Lower leg skin (tissue), 4 donors: ENCODE measurements around the gene CCDC9. TPM values are rescaled to one million over a fixed set of nuclear protein-coding genes. Genes with fewer than 3 reads are reported as not detected.

Experiments used
- DNase-seq, 2 donors: peaks; one replicate each; pipeline ENCODE4 v3.0.0-alpha.2; 2019; ENCODE audit warnings: low spot score in 2 of 2
- H3K4me3 ChIP-seq: fragments of 200-600 bp; sonication (generic); 2 replicates; pipeline ENCODE4 v1.5.1; 2017; ENCODE audit warnings: mild to moderate bottlenecking, low read depth; ENCODE audit not compliant: poor library complexity, severe bottlenecking
- POLR2A ChIP-seq, 2 donors: fragments of 450-650 bp; IDR thresholded peaks; one replicate each; pipeline ENCODE4 v1.6.1; 2016 to 2017; ENCODE audit warnings: antibody characterized with exemption in 2 of 2, mild to moderate bottlenecking in 1 of 2, moderate library complexity in 1 of 2
- WGBS, 2 donors: methylation state at CpG; one replicate each; pipeline ENCODE4 v1.1.5; 2018; 5-methylcytosine and 5-hydroxymethylcytosine counted together
- intact Hi-C: fragments of 100-400 bp; cut with DNase I; formaldehyde crosslinking; loops from one replicate; pipeline ENCODE4 v1.15.0; 2023; ENCODE audit warnings: low total_unique reads
- total RNA-seq, 4 donors: library from RNA; depleted of rRNA; stranded (reverse); fragments of >200 nt; gene quantifications; one replicate each; pipeline ENCODE4 v1.1.0, GENCODE V29; 2016
- TF ChIP-seq, protein P1 (sequence below), 3 donors: fragments of 450-650 bp; IDR thresholded peaks; one replicate each; pipeline ENCODE4 v1.5.1; 2016; ENCODE audit warnings: antibody characterized with exemption in 3 of 3, mild to moderate bottlenecking in 3 of 3, moderate library complexity in 2 of 3

The CCDC9 gene
- total RNA-seq, 4 donors from 2014 or later: 26.4 to 46.6 (median 33.7) TPM

DNA sequence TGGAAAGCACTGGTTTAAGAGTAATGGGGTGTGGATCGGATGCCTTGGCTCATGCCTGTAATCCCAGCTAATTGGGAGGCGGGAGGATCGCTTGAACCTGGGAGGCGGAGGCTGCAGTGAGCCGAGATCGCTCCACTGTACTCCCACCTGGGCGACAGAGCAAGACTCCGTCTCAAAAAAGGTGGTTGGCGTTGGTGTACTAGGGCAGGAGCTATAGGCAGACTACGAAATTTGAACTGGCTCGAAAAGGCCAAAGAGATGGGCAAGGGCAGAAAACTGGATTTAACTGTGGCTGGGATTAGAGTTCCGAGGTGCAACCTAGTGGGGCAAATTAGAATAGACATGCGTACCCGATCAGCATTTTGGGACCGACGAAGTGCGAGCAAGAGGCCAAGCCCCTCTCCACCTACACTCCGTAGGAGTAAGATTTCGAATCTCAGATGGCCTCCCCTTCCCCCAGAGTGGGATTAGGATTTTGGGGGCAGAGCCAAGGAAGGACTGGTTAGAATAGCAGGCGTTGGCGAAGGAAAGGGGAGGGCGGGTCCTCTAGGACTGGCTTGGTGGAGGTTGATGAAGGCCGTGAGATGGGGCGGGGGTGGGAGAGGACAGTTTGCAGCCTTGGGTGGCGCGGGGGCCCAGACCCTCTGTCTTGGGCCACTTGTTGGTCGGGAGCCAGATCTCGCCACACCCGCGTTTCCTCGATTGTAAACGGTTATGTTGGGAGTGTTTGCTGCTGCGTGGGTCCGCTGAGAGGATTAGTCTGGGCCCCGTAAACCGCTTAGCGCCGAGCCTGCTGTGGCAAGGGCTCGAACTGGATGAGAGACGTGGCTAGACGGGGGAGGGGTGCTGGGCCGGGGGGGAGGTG is 16.4 kb downstream of the CCDC9 start:
- intact Hi-C loops: no loop called here
- peak overlapping the region; percentile 75 for H3K4me3 ChIP-seq
- 14 to 20% methylated on average over 39 to 40 of the region's 42 CpGs for WGBS, 2 donors
- DNase-seq: peak; percentile 51 to 93
- TF ChIP-seq POLR2A (IDR thresholded peaks at IDR 0.05): no peak
- TF ChIP-seq, protein P1, sequence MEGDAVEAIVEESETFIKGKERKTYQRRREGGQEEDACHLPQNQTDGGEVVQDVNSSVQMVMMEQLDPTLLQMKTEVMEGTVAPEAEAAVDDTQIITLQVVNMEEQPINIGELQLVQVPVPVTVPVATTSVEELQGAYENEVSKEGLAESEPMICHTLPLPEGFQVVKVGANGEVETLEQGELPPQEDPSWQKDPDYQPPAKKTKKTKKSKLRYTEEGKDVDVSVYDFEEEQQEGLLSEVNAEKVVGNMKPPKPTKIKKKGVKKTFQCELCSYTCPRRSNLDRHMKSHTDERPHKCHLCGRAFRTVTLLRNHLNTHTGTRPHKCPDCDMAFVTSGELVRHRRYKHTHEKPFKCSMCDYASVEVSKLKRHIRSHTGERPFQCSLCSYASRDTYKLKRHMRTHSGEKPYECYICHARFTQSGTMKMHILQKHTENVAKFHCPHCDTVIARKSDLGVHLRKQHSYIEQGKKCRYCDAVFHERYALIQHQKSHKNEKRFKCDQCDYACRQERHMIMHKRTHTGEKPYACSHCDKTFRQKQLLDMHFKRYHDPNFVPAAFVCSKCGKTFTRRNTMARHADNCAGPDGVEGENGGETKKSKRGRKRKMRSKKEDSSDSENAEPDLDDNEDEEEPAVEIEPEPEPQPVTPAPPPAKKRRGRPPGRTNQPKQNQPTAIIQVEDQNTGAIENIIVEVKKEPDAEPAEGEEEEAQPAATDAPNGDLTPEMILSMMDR (IDR thresholded peaks at IDR 0.05): no peak

DNA sequence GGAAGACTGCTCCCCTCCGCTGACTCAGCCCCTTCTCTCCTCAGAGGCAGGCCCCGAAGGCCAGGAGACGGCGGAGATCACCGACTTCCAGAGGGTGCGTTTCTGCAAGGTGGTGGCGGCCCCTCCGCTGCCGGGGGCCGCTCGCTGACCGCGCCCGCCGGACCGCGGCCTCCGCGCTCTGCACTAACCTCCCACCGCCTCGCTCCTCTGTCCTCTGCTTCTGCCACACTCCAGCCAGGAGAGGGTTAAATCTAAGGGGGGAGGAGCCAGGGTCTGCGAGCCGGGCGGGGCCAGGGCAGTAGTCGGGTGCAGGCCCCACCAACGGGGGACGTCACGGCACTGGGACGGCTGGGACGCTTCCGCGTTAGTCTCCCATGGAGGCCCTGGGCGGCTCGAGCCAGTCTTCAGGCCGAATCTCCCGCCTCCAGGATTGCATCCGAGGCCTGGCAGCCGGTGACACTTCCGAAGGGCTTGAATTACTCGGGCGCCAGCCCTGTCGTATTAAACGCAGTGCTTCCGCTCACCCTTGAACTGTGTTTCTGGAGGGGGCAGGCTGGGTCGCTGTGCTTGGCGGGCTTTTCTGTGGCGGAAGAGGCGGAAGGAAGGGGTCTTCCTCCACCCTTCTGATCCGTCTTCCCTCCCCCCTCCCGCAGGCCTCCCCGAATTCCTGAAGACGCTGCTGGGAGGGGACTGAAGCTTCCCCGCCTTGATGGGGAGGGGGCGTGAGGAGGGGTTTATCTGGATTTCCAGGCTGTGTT is 17.2 kb downstream of the CCDC9 start:
- intact Hi-C loops: no loop called here
- peak; percentile 94 to 98 for DNase-seq
- WGBS, 2 donors: 1 to 2% methylated on average over 26 to 31 of the region's 54 CpGs

DNA sequence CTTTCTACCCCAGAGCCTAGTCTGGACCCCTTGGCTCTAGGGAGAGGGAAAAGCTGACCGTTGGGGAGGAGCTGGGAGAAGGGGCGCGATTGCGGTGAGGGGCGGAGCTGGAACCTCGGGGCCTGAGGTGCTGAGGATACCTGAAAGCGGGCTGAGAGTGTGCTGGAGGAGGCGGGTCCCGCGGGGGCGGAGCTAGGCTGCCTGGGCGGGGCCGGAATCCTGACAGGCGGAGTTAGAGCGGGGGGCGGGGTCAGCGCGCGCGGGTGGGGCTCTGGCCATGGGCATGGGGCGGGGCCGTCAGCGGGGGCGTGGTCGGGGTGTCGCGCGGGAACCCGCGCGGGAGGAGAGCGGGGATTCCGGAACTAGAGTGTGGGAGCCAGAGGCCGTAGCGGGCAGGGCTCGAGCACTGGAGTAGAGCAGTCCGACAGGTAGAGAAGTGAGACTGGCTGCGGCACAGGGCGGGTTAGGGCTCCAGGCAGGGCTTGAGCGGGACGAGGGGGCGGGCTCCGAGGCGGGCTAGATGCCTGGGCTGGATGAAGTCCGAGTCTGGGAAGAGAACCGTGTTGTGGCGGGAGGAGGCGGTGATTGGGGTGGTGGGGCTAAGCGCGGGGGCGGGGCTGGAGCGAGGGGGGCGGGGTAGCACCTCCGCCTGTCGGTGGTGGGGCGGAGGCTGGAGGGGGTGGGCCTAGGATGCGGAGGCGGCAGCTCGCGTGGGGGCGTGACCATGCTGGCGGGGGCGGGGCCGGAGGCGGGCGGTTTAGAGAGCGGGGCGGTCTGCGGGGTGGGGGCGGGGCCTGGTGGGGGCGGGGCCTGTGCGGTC is 18.0 kb downstream of the CCDC9 start, which contains the start of gene INAFM1:
Gene INAFM1 (plus strand): TSS at position 815 of the 820 bp plus-strand sequence. CDS start 35 bp downstream, outside the sequence.
- H3K4me3 ChIP-seq: peak within 1 kb of the TSS; percentile 75
- DNase-seq: peak; percentile 97 to 100
- 1% methylated on average over 43 to 48 of the region's 72 CpGs for WGBS, 2 donors
- TF ChIP-seq, protein P1 (IDR thresholded peaks at IDR 0.05): no peak
- peak in 1 of 2 donors; percentile 25 for TF ChIP-seq POLR2A (IDR thresholded peaks at IDR 0.05)
- intact Hi-C loops: no loop called here

More for the DNA sequence above, 17.2 kb downstream of the CCDC9 start:
- TF ChIP-seq, protein P1 (IDR thresholded peaks at IDR 0.05): no peak
- TF ChIP-seq POLR2A (IDR thresholded peaks at IDR 0.05): peak in 1 of 2 donors; percentile 56
- H3K4me3 ChIP-seq: peak overlapping the region; percentile 75

DNA sequence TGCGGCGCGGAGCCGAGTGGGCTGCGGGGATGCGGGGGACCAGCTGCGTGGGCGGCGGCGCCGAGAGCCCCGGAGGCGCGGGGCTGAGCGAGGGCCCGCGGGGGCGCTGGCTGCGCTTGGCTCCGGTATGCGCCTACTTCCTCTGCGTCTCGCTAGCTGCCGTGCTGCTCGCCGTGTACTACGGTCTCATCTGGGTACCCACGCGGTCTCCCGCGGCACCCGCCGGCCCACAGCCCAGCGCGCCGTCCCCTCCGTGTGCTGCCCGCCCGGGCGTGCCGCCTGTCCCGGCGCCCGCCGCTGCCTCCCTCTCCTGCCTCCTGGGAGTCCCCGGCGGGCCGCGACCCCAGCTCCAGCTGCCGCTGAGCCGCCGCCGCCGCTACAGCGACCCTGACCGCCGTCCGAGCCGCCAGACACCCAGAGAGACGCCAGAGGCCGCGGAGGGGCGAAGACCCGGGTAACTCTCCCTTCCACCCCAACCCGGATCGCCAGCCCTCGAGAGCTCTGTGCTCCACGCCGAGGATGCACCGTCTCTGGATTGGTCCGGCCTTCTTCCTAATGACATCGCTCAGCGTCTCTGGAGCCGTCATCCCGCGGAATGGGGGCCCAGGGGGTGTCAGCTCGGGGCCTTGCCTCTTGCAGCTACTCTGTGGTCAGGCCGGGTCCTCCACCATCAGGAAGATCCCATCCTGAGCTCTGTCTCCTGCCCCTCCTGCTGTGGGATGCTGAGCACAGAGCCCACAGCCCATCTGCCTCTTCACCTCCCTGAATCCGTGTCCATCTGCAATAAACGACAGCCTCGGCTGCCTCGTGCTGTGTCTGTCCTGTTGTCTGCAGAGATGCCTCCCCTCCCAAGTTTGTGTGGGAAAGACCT is 18.8 kb downstream of the CCDC9 start:
- DNase-seq: peak; percentile 53 to 92
- H3K4me3 ChIP-seq: peak overlapping the region; percentile 28
- TF ChIP-seq, protein P1 (IDR thresholded peaks at IDR 0.05): no peak
- TF ChIP-seq POLR2A (IDR thresholded peaks at IDR 0.05): no peak
- WGBS, 2 donors: 8% methylated on average over 35 to 70 of the region's 82 CpGs
- intact Hi-C loops: no loop called here
